Stimulated activated CD4-positive, alpha-beta T cell treated with anti-CD3 and anti-CD28 coated beads, Interleukin-15, amount 100 ng/mL, for 48 hours (primary cell): ENCODE results near the gene EMID1.
A peak's percentile ranks its signal among the peaks of the same experiment; 100 is the strongest.

Source experiments
- DNase-seq, 2 donors: peaks; one replicate each; pipeline ENCODE4 v3.0.0-alpha.2; 2020; ENCODE audit warnings: low read depth in 2 of 2

EMID1 gene

GRCh38 chr22:29292379-29292778, 86.7 kb downstream of the EMID1 start:
- DNase-seq, result no peak

- DNase-seq, result no peak
Measured at GRCh38 chr22:29298641-29299040, 92.9 kb downstream of the EMID1 start.

- no peak for DNase-seq
Measured at GRCh38 chr22:29299136-29299900, 93.6 kb downstream of the EMID1 start.

- no peak for DNase-seq
Measured at GRCh38 chr22:29300467-29300806, 94.7 kb downstream of the EMID1 start.

- DNase-seq, result no peak
Measured at GRCh38 chr22:29300807-29301601, 95.3 kb downstream of the EMID1 start.

- no peak for DNase-seq
Measured at GRCh38 chr22:29301716-29302401, 96.2 kb downstream of the EMID1 start.

- DNase-seq, result no peak
Measured at GRCh38 chr22:29302402-29302680, 96.6 kb downstream of the EMID1 start.

- DNase-seq, result no peak
Measured at GRCh38 chr22:29302681-29303465, 97.2 kb downstream of the EMID1 start.

- DNase-seq, result no peak
Measured at GRCh38 chr22:29305836-29306174, 100.1 kb downstream of the EMID1 start.

GRCh38 chr22:29306175-29306834, 100.6 kb downstream of the EMID1 start, which contains the start of gene GAS2L1:
GAS2L1 (plus strand) TSS chr22:29306650; CDS start chr22:29308106, 1,456 bp downstream.
- DNase-seq, result peak in 1 of 2 donors; percentile 39

- DNase-seq, result no peak
Measured at GRCh38 chr22:29306835-29307595, 101.3 kb downstream of the EMID1 start.

- no peak for DNase-seq
Measured at GRCh38 chr22:29307596-29308147, 102.0 kb downstream of the EMID1 start.

- no peak for DNase-seq
Measured at GRCh38 chr22:29308148-29308790, 102.6 kb downstream of the EMID1 start.

GRCh38 chr22:29308791-29309262, 103.1 kb downstream of the EMID1 start:
- no peak for DNase-seq
